Measurements from ENCODE around the gene ENOX1.

- TF ChIP-seq CTCF (IDR thresholded peaks at IDR 0.05) (no peak), POLR2A (IDR thresholded peaks at IDR 0.05) (no peak)
These were observed 311.6 kb downstream of the ENOX1 start for GRCh38 chr13:43475140-43475539.
